Upper lobe of left lung (tissue), 4 donors: ENCODE data around the gene FZD7.

ENCODE experiments used
- CTCF ChIP-seq, 6 experiments: fragments of 450-650 bp in 4 of 6; fragments of 200-600 bp in 2 of 6; sonication (generic) in 2 of 6; IDR thresholded peaks; one replicate each; pipeline ENCODE4 v1.5.1; 2016 to 2019; ENCODE audit warnings: antibody characterized with exemption in 6 of 6
- EP300 ChIP-seq, 4 donors: sonication (generic); formaldehyde crosslinking; IDR thresholded peaks; one replicate each; pipeline ENCODE4 v1.5.1; 2017; ENCODE audit warnings: antibody characterized with exemption in 4 of 4, control low read depth in 2 of 4
- POLR2A ChIP-seq, 4 donors: fragments of 450-650 bp; IDR thresholded peaks; one replicate each; pipeline ENCODE4 v1.5.1; 2016 to 2017; ENCODE audit warnings: antibody characterized with exemption in 4 of 4, mild to moderate bottlenecking in 2 of 4
- POLR2AphosphoS5 ChIP-seq, 2 donors: sonication (generic); formaldehyde crosslinking; IDR thresholded peaks; one replicate each; pipeline ENCODE4 v1.5.1; 2017; ENCODE audit warnings: antibody characterized with exemption in 2 of 2

- no peak for TF ChIP-seq CTCF (IDR thresholded peaks at IDR 0.05)
- no peak for TF ChIP-seq POLR2A (IDR thresholded peaks at IDR 0.05)
- TF ChIP-seq POLR2AphosphoS5 (IDR thresholded peaks at IDR 0.05) = no peak
- no peak for TF ChIP-seq EP300 (IDR thresholded peaks at IDR 0.05)
These were observed 21.0 kb downstream of the FZD7 start for GRCh38 chr2:202054679-202055078.
